Right hindlimb (tissue), 1 donor: Measurements from ENCODE around the gene PICK1.
"Not testable (repeated sequence)": the region's sequence is repeated elsewhere in the genome, so short reads cannot be mapped to it uniquely, and the experiment has no call there.

ENCODE experiments used
- DNase-seq: peaks from one replicate; pipeline ENCODE4 v3.0.0-alpha.2; 2018

Gene PICK1

GRCh38 chr22:38097557-38098409 lies 40.6 kb downstream of the PICK1 start:
- no peak for DNase-seq

GRCh38 chr22:38098410-38099249 lies 41.4 kb downstream of the PICK1 start:
- no peak for DNase-seq

GRCh38 chr22:38103641-38104040 lies 46.4 kb downstream of the PICK1 start:
- DNase-seq: no peak

GRCh38 chr22:38104084-38104483 lies 46.9 kb downstream of the PICK1 start:
- DNase-seq: no peak

GRCh38 chr22:38106814-38107578 lies 49.8 kb downstream of the PICK1 start:
- DNase-seq: no peak

GRCh38 chr22:38107692-38108515 lies 50.7 kb downstream of the PICK1 start:
- no peak for DNase-seq

- no peak for DNase-seq
Measured at GRCh38 chr22:38108561-38109319, 51.5 kb downstream of the PICK1 start.

- DNase-seq: no peak
Measured at GRCh38 chr22:38109371-38110001, 52.3 kb downstream of the PICK1 start.

- no peak for DNase-seq
Measured at GRCh38 chr22:38110008-38110862, 53.0 kb downstream of the PICK1 start, which contains the start of gene BAIAP2L2. Gene BAIAP2L2 (minus strand): TSS chr22:38110684. CDS start chr22:38110525, 159 bp downstream.

GRCh38 chr22:38110863-38111852 lies 54.0 kb downstream of the PICK1 start:
- no peak for DNase-seq

GRCh38 chr22:38111925-38112355 lies 54.7 kb downstream of the PICK1 start:
- no peak for DNase-seq

- no peak for DNase-seq
Measured at GRCh38 chr22:38112381-38112780, 55.2 kb downstream of the PICK1 start.

- peak; percentile 86 for DNase-seq
Measured at GRCh38 chr22:38114484-38115398, 57.5 kb downstream of the PICK1 start.

- no peak for DNase-seq
Measured at GRCh38 chr22:38115423-38116205, 58.4 kb downstream of the PICK1 start.

GRCh38 chr22:38117556-38117955 lies 60.4 kb downstream of the PICK1 start:
- DNase-seq: not testable (repeated sequence)

- DNase-seq: no peak
Measured at GRCh38 chr22:38118182-38118581, 61.0 kb downstream of the PICK1 start.
